ENCODE measurements around the gene NTN1. TPM values are rescaled to one million over a fixed set of nuclear protein-coding genes. Genes with fewer than 3 reads are reported as not detected.

Gene NTN1
- polyA plus RNA-seq, 12 donors = 5.6 to 33.5 (median 9.0) TPM; not detected in 1

DNA sequence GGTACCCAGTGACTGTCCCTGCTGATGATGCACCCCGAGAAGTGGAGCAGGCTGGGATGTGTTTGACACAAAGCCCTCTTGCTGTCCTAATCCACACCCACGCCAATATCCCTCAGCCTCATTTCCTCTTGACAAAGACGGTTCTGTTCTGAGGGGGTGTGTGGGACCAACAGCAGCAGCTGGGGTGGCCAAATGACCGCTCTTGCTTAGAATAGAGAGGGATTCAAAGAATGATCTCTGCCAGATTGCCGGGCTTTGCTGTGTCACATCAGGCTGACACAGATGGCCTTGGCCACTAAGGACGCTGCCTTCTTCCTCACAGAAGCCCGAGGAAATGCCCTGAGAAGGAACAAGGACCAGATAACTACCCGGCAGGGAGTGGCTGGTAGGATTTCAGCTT is 250.7 kb downstream of the NTN1 start:
- peak; percentile 33 for DNase-seq

- DNase-seq = peak; percentile 46
These were observed 251.3 kb downstream of the NTN1 start for GRCh38 chr17:9272501-9273200.

- DNase-seq = peak; percentile 62
These were observed 252.4 kb downstream of the NTN1 start for GRCh38 chr17:9273428-9274391.

DNA sequence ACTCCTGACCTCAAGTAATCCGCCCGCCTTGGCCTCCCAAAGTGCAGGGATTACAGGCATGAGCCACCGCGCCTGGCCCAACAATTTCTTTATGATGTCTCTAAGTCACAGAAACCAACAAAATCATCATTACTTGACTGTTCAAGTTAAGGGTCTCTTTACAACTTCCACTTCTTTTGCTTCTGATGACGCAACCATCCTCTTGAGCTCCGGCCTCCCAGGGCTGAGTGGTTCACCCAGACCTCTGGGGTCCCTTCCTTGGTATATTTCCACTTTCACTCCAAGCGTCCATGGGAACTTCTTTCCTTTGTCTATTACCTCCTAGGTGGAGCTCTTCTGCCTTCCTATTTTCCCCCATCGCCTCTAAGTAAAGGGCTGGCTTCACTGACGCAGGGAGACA is 253.7 kb downstream of the NTN1 start:
- no peak for DNase-seq

DNA sequence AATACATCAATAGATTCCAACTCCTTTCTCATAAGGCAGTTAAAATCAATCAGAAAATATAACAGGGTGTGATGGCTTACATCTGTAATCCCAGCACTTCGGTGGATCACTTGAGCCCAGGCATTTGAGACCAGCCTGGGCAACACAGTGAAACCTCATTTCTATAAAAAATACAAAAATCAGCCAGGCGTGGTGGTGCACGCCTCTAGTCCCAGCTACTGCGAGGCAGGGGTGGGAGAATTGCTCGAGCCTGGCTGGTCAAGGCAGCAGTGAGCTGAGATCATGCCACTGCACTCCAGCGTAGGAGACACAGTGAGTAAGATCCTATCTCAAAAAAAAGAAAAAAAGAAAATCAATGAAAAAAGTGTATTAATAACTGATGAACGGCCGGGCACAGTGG is 258.6 kb downstream of the NTN1 start:
- DNase-seq = no peak

- DNase-seq = no peak
These were observed 262.6 kb downstream of the NTN1 start for GRCh38 chr17:9283909-9284308.

GRCh38 chr17:9284884-9285283 is 263.6 kb downstream of the NTN1 start:
- DNase-seq = no peak

DNA sequence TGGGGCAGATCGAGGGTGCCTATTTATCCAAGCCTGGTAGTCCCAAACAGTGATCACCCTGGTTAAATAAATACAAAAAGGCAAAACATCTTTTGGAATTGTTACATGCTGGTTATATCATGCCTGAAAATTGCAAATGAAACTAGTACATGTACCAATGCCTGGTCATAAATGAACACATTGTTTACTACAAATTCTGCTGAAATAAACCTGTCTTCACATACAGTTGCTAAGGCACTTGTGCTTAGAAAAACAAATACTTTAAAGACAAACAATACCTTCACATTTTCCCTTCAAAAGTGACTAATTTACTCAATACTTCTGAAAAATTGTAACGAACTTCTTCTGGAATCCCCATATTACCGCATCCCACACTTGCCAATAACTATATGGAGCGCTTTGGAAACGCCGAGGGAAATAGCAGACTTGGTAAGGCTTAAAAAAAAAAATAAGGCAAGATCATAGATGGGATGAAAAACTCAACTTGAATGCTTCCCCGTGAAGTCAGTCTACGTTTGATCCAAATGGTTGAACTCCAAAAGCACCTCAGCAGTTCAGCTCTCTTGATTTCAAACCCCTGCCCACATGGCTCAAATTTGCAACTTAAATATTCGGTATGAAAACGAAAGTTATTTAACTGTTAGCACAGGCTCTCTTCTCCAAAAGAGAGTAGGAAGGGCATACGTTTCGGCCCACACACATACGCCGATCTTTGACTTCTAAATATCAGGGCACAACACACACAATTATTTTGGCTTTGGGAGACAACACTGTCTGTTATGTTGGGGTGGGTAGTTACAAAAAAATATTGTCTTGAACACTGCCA is 264.5 kb downstream of the NTN1 start:
- DNase-seq = no peak

DNA sequence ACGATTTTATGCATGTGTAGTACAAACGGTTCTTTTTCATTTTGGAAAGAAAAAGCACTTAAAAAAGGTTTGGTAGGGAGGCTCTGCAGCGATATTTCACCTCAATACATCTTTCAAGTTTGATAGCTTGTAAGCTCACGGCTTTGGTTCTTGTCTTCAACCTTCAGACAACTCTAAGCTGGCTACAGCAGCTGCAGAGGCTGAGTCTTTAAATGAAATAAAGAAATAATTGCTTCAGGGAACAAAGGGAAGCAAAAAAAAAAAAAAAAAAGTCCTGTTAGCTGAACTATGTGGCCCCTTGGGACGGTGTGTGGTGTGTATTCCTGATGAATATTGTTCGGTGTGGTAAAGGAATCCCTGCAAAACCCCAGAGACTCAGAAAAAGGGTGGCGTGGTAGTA is 265.1 kb downstream of the NTN1 start:
- DNase-seq = no peak

- no peak for DNase-seq
These were observed 266.0 kb downstream of the NTN1 start for GRCh38 chr17:9287306-9287705.

GRCh38 chr17:9290226-9290613 is 268.9 kb downstream of the NTN1 start:
- DNase-seq = no peak

GRCh38 chr17:9291912-9292560 is 270.7 kb downstream of the NTN1 start:
- no peak for DNase-seq

DNA sequence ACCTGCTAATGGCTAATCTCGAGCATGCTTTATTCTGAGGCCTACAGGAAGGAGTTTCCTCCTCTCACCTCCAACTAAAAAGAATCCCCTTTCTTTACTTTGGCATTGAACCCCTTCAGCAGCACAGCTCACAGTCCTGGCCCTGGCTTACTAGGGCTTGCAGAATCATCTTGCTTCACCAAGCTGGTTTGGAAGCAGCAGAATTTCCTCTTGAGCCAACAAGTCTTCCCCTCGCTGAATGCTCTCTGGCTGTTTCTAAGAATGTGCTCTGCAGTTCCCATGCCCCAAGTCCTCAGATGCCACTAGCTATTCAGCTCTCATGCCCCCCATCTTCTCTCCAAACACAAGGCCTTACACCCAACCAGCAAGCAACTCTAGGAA is 271.2 kb downstream of the NTN1 start:
- DNase-seq = no peak

Other genes starting within 250 kb of the NTN1 start
- gene MFSD6L, start 222.1 kb upstream of the NTN1 start, polyA plus RNA-seq (ENCODE audit: insufficient read length in 12 of 12) = 1 to 10 TPM in 1 of 12 donors, under 1 TPM in 10, not detected in 1; 0.16 to 4.9 (median 0.32) TPM
- gene PIK3R6, start 153.8 kb upstream of the NTN1 start, polyA plus RNA-seq (ENCODE audit: insufficient read length in 12 of 12) = 1 to 10 TPM in 11 of 12 donors, not detected in 1; 3.0 to 5.8 (median 4.1) TPM
- 1 to 10 TPM in 8 of 12 donors, under 1 TPM in 2, not detected in 2; 0.62 to 3.5 (median 1.2) TPM for gene PIK3R5, start 55.8 kb upstream of the NTN1 start, polyA plus RNA-seq (ENCODE audit: insufficient read length in 12 of 12)

Data from muscle of arm (tissue), 12 donors.